K562 (cell line): ENCODE data around the gene SOX8. TPM values are rescaled to one million over a fixed set of nuclear protein-coding genes. Genes with fewer than 3 reads are reported as not detected.

Experiments
- ATAC-seq: fragments of 200-7000 bp; cut with Tn5 transposase; 3 replicates; pipeline ENCODE4 v1.9.1; 2020; ENCODE audit warnings: moderate library complexity
- BruUV-seq: library from RNA; stranded (reverse); fragments of 400-500 nt; replicated peaks from 2 replicates; lab custom pipeline; 2021; lab: Mats Ljungman, UMichigan
- CTCF ChIA-PET: fragments of 300-600 bp; formaldehyde crosslinking; extraction: SDS; loops from one replicate; lab custom pipeline; 2021; ENCODE audit warnings: low intra/inter-chr PET ratio; lab: Yijun Ruan, JAX
- POLR2A ChIA-PET: fragments of 300-600, 350-650 bp; sonication (Branson Sonifier 250); formaldehyde crosslinking; extraction: SDS; loops from one replicate; lab custom pipeline; 2021; ENCODE audit warnings: antibody characterized with exemption, inconsistent platforms; lab: Yijun Ruan, JAX
- DNase-seq, 4 experiments: peaks; one replicate each; pipeline versions ENCODE4 v3.0.0 to v3.0.0-alpha.2; 2011 to 2018; ENCODE audit warnings: low spot score in 3 of 4, mixed read lengths in 3 of 4; ENCODE audit errors: extremely low read depth in 1 of 4
- FAIRE-seq: peaks from 2 replicates; lab custom pipeline; 2011; peaks lifted over from hg19 to GRCh38; lab: Jason Lieb, UNC
- H2AFZ ChIP-seq: 2 replicates; pipeline ENCODE4 v1.6.0; 2011; ENCODE audit warnings: low read depth, low read length, control low read depth, inconsistent platforms
- H3K27ac ChIP-seq: fragments of 200-600 bp; 3 replicates; pipeline ENCODE4 v1.8.0; 2011; ENCODE audit warnings: low read depth, mild to moderate bottlenecking, control low read depth, inconsistent platforms, low read length, moderate library complexity, mixed read lengths; ENCODE audit errors: extremely low read depth
- H3K27me3 ChIP-seq, 2 experiments: fragments of 300-600 bp in 1 of 2; 2 replicates in 1 of 2; 3 replicates in 1 of 2; pipeline versions ENCODE4 v1.6.0 to v1.8.0; 2011; ENCODE audit warnings: inconsistent platforms in 2 of 2, low read length in 2 of 2, mild to moderate bottlenecking in 1 of 2, mixed read lengths in 1 of 2, moderate library complexity in 1 of 2; ENCODE audit not compliant: control insufficient read depth in 2 of 2, insufficient read depth in 2 of 2
- H3K36me3 ChIP-seq: fragments of 300-600 bp; 3 replicates; pipeline ENCODE4 v1.8.0; 2011; ENCODE audit warnings: mild to moderate bottlenecking, low read length, inconsistent platforms; ENCODE audit not compliant: control insufficient read depth, insufficient read depth
- H3K4me1 ChIP-seq, 2 experiments: fragments of 200-600 bp in 1 of 2; replicated peaks in 1 of 2; 2 replicates in 1 of 2; 3 replicates in 1 of 2; pipeline versions ENCODE4 v1.5.1 to v1.8.0; 2011; ENCODE audit warnings: inconsistent platforms in 2 of 2, low read length in 2 of 2, mild to moderate bottlenecking in 1 of 2, mixed read lengths in 1 of 2, moderate library complexity in 1 of 2; ENCODE audit not compliant: control insufficient read depth in 2 of 2, insufficient read depth in 2 of 2
- H3K4me2 ChIP-seq: 2 replicates; pipeline ENCODE4 v1.6.1; 2011; ENCODE audit warnings: low read length, control low read depth, inconsistent platforms, mixed read lengths; ENCODE audit not compliant: insufficient read depth
- H3K4me3 ChIP-seq: fragments of 200-600 bp; sonication (generic), shearing (Covaris generic); 2 replicates; pipeline ENCODE4 v1.5.1; 2016; ENCODE audit warnings: control low read depth, inconsistent platforms
- H3K79me2 ChIP-seq: fragments of 200-600 bp; 3 replicates; pipeline ENCODE4 v1.8.0; 2011; ENCODE audit warnings: low read length, inconsistent platforms; ENCODE audit not compliant: control insufficient read depth, insufficient read depth
- H3K9ac ChIP-seq, 2 experiments: 2 replicates each; pipeline versions ENCODE4 v1.6.0 to v1.6.1; 2011; ENCODE audit warnings: low read depth in 2 of 2, low read length in 2 of 2, control low read depth in 1 of 2, inconsistent platforms in 1 of 2, mild to moderate bottlenecking in 1 of 2, mixed read lengths in 1 of 2; ENCODE audit not compliant: insufficient read depth in 1 of 2
- H3K9me1 ChIP-seq: one replicate; pipeline ENCODE4 v1.6.0; 2011; ENCODE audit warnings: inconsistent platforms, mild to moderate bottlenecking, low read length, moderate library complexity; ENCODE audit not compliant: control insufficient read depth, insufficient read depth
- H3K9me3 ChIP-seq: replicated peaks from 2 replicates; pipeline ENCODE4 v1.5.1; 2011; ENCODE audit warnings: low read depth, low read length, inconsistent platforms; ENCODE audit not compliant: control insufficient read depth, insufficient read depth
- H4K20me1 ChIP-seq: replicated peaks from 2 replicates; pipeline ENCODE4 v1.6.1; 2011; ENCODE audit warnings: low read length, inconsistent platforms, mixed read lengths; ENCODE audit not compliant: control insufficient read depth, insufficient read depth
- EGR1 ChIP-seq: fragments of 450-650 bp; conservative IDR thresholded peaks from 2 replicates; pipeline ENCODE4 v1.6.1; 2017; ENCODE audit warnings: mild to moderate bottlenecking
- ELF2 ChIP-seq: fragments of 250-450 bp; sonication (Bioruptor Pico); IDR thresholded peaks from 2 replicates; pipeline ENCODE4 v1.5.0; 2021; ENCODE audit warnings: mild to moderate bottlenecking
- HDAC1 ChIP-seq, 2 experiments: fragments of 450-650 bp; IDR thresholded peaks; 2 replicates each; pipeline ENCODE4 v1.6.1; 2016 to 2017; ENCODE audit warnings: inconsistent platforms in 1 of 2, mild to moderate bottlenecking in 1 of 2, moderate library complexity in 1 of 2
- ILK ChIP-seq: fragments of 450-650 bp; IDR thresholded peaks from 2 replicates; pipeline ENCODE4 v1.6.1; 2016; ENCODE audit warnings: missing genetic modification characterization, low read depth, mild to moderate bottlenecking, missing compliant biosample characterization, moderate library complexity, borderline replicate concordance
- NFATC3 ChIP-seq: fragments of 450-650 bp; IDR thresholded peaks from 2 replicates; pipeline ENCODE4 v1.6.1; 2017; ENCODE audit warnings: mild to moderate bottlenecking
- ZNF24 ChIP-seq: fragments of 450-650 bp; IDR thresholded peaks from 2 replicates; pipeline ENCODE4 v1.6.1; 2016
- whole genome bisulfite sequencing: fragments of 100-300 bp; shearing (Covaris generic); methylation state at CpG from one replicate; pipeline ENCODE4 v1.1.6; 2016; ENCODE audit warnings: low coverage, mixed read lengths; ENCODE audit not compliant: insufficient coverage; ENCODE audit errors: missing lambda C conversion rate; 5-methylcytosine and 5-hydroxymethylcytosine counted together
- in situ Hi-C: fragments of 300-500 bp; cut with MboI; formaldehyde crosslinking; loops from 4 replicates; pipeline ENCODE4 v1.15.0; 2018; ENCODE audit warnings: inconsistent platforms, mixed read lengths
- intact Hi-C: fragments of 100-400 bp; cut with micrococcal nuclease; formaldehyde crosslinking; loops from 2 replicates; pipeline ENCODE4 v1.14.2; 2022
- polyA plus RNA-seq, 8 experiments: library from polyadenylated mRNA; depleted of rRNA in 4 of 8; stranded (reverse) in 5 of 8; unstranded in 3 of 8; fragments of >200 nt; fragmentation: Nextera tagmentation in 2 of 8; fragmentation: Illumina TruSeq in 1 of 8; extraction: Ambion mirVana in 2 of 8; extraction: Trizol in 1 of 8; gene quantifications; 2 replicates each; pipeline versions ENCODE4 v1.2.1 to v1.2.3, GENCODE V29; 2011 to 2014; ENCODE audit warnings: inconsistent platforms in 1 of 8, missing spikeins in 1 of 8
- total RNA-seq, 7 experiments: library from RNA; depleted of rRNA in 6 of 7; stranded (reverse); fragments of >200 nt in 6 of 7; fragmentation: Illumina TruSeq in 2 of 7; extraction: Trizol in 2 of 7; gene quantifications; 2 replicates each; pipeline versions ENCODE4 v1.2.1 to v1.2.3, GENCODE V29; 2011 to 2021; ENCODE audit warnings: low replicate concordance in 1 of 7
- TF ChIP-seq, protein P1 (sequence below): fragments of 450-650 bp; IDR thresholded peaks from 2 replicates; pipeline ENCODE4 v1.6.1; 2016; ENCODE audit warnings: low read depth

SOX8 gene
- total and polyA plus RNA-seq, 9 of the 15 experiments (the other 6 are each of a cell fraction or from before 2014, with no cell fraction given), result 0.07 to 0.15 (median 0.15) TPM; not detected in 6

DNA sequence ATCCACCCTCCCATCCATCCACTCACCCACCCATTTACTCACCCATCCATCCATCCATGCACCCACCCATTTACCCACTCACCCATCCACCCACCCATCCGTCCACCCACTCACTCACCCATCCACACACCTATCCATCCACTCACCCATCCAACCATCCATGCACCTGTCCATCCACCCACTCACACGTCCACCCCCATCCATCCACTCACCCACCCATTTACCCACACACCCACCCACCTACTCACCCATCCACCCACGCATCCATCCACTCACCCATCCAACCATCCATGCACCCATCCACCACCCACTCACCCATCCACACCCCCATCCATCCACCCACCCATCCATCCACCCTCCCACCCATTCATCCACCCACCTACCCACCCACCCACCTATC is 12.2 kb downstream of the SOX8 start:
- H3K79me2 ChIP-seq, result no peaks in the 10 kb centered on the region
- no peaks in the 10 kb centered on the region for H3K36me3 ChIP-seq
- no peak overlapping the region for H3K27ac ChIP-seq
- H2AFZ ChIP-seq, result no peak overlapping the region
- CTCF ChIA-PET, result no interaction called here
- 0% methylated on average over 1 of the region's 3 CpGs for WGBS
- intact Hi-C loops, result no loop called here
- H3K4me1 ChIP-seq, result peaks cover 0 to 44% of the 10 kb centered on the region in 2 experiments; a peak in 2 of 5 replicates
- H3K4me2 ChIP-seq, result no peak overlapping the region
- in situ Hi-C loops, result no loop called here
- no peaks in the 10 kb centered on the region for H3K9me3 ChIP-seq
- H3K9ac ChIP-seq, result no peak overlapping the region
- no peak for FAIRE-seq
- POLR2A ChIA-PET, result no interaction called here
- ATAC-seq, result no peak
- H3K9me1 ChIP-seq, result no peaks in the 10 kb centered on the region
- H4K20me1 ChIP-seq, result peaks cover 7% of the 10 kb centered on the region
- no peak overlapping the region for H3K4me3 ChIP-seq
- DNase-seq, result no peak
- no TSS peak for BruUV-seq
- H3K27me3 ChIP-seq, result peaks cover 24 to 60% of the 10 kb centered on the region in 2 experiments; a peak in 3 of 5 replicates
- TF ChIP-seq ILK (tag) (no peak), EGR1 (peak; percentile 70)

GRCh38 chr16:995087-995486 is 13.5 kb downstream of the SOX8 start:
- Histone ChIP-seq H3K4me1 (peaks cover 0 to 35% of the 10 kb centered on the region in 2 experiments; a peak in 2 of 5 replicates), H3K27me3 (peaks cover 31 to 60% of the 10 kb centered on the region in 2 experiments; a peak in 4 of 5 replicates), H3K27ac (no peak overlapping the region), H3K79me2 (no peaks in the 10 kb centered on the region), H2AFZ (no peak overlapping the region), H3K36me3 (no peaks in the 10 kb centered on the region), H4K20me1 (peaks cover 4% of the 10 kb centered on the region), H3K9me1 (no peaks in the 10 kb centered on the region), H3K4me2 (no peak overlapping the region), H3K4me3 (no peak overlapping the region), H3K9me3 (no peaks in the 10 kb centered on the region), H3K9ac (no peak overlapping the region)
- 3% methylated on average over 3 of the region's 3 CpGs for WGBS
- ATAC-seq (no peak), DNase-seq (no peak), FAIRE-seq (no peak)
- intact Hi-C loops, result no loop called here
- ChIA-PET POLR2A (interaction anchor here (1.5 kb wide), 1 partner anchor 12 kb away, joined by 4 read pairs; no protein-coding TSS in a partner anchor), CTCF (no interaction called here)
- BruUV-seq, result no TSS peak
- in situ Hi-C loops, result no loop called here
- TF ChIP-seq HDAC1 (IDR thresholded peaks at IDR 0.05) (no peak), NFATC3 (no peak), ELF2 (no peak), ZNF24 (peak; percentile 32; the same call in 1 of the 2 replicates)
- TF ChIP-seq, protein P1, sequence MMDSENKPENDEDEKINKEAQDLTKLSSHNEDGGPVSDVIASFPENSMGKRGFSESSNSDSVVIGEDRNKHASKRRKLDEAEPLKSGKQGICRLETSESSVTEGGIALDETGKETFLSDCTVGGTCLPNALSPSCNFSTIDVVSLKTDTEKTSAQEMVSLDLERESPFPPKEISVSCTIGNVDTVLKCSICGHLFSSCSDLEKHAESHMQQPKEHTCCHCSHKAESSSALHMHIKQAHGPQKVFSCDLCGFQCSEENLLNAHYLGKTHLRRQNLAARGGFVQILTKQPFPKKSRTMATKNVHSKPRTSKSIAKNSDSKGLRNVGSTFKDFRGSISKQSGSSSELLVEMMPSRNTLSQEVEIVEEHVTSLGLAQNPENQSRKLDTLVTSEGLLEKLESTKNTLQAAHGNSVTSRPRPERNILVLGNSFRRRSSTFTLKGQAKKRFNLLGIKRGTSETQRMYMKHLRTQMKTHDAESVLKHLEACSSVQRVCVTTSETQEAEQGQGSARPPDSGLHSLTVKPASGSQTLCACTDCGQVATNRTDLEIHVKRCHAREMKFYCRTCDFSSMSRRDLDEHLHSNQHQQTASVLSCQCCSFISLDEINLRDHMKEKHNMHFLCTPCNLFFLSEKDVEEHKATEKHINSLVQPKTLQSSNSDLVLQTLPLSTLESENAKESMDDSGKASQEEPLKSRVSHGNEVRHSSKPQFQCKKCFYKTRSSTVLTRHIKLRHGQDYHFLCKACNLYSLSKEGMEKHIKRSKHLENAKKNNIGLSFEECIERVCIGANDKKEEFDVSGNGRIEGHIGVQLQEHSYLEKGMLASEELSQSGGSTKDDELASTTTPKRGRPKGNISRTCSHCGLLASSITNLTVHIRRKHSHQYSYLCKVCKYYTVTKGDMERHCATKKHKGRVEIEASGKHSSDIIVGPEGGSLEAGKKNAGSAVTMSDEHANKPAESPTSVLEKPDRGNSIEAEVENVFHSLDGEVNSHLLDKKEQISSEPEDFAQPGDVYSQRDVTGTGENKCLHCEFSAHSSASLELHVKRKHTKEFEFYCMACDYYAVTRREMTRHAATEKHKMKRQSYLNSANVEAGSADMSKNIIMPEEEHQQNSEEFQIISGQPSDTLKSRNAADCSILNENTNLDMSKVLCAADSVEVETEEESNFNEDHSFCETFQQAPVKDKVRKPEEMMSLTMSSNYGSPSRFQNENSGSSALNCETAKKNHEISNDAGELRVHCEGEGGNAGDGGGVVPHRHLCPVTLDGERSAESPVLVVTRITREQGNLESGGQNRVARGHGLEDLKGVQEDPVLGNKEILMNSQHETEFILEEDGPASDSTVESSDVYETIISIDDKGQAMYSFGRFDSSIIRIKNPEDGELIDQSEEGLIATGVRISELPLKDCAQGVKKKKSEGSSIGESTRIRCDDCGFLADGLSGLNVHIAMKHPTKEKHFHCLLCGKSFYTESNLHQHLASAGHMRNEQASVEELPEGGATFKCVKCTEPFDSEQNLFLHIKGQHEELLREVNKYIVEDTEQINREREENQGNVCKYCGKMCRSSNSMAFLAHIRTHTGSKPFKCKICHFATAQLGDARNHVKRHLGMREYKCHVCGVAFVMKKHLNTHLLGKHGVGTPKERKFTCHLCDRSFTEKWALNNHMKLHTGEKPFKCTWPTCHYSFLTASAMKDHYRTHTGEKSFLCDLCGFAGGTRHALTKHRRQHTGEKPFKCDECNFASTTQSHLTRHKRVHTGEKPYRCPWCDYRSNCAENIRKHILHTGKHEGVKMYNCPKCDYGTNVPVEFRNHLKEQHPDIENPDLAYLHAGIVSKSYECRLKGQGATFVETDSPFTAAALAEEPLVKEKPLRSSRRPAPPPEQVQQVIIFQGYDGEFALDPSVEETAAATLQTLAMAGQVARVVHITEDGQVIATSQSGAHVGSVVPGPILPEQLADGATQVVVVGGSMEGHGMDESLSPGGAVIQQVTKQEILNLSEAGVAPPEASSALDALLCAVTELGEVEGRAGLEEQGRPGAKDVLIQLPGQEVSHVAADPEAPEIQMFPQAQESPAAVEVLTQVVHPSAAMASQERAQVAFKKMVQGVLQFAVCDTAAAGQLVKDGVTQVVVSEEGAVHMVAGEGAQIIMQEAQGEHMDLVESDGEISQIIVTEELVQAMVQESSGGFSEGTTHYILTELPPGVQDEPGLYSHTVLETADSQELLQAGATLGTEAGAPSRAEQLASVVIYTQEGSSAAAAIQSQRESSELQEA, result no peak
